Smooth muscle cell (in vitro differentiated cells): ENCODE measurements around the gene ITGA2. TPM values are rescaled to one million over a fixed set of nuclear protein-coding genes. Genes with fewer than 3 reads are reported as not detected.

Experiments used
- DNase-seq: peaks from one replicate; lab custom pipeline; 2025; ENCODE audit not compliant: unreplicated experiment; lab: John Stamatoyannopoulos, UW
- H2AFZ ChIP-seq: fragments of 200-600 bp; sonication (generic); 2 replicates; pipeline ENCODE4 v1.6.0; 2016; ENCODE audit warnings: antibody characterized with exemption, low read depth, mild to moderate bottlenecking
- H3F3A ChIP-seq: fragments of 200-600 bp; sonication (generic); 2 replicates; pipeline ENCODE4 v1.6.0; 2017; ENCODE audit warnings: antibody characterized with exemption, low read depth
- H3K27ac ChIP-seq: fragments of 200-600 bp; sonication (generic); 2 replicates; pipeline ENCODE4 v1.5.1; 2016; ENCODE audit warnings: low read depth, mild to moderate bottlenecking
- H3K27me3 ChIP-seq: fragments of 200-600 bp; sonication (generic); 2 replicates; pipeline ENCODE4 v1.6.1; 2016; ENCODE audit warnings: low read depth, mild to moderate bottlenecking
- H3K36me3 ChIP-seq: fragments of 200-600 bp; sonication (generic); 2 replicates; pipeline ENCODE4 v1.5.1; 2016; ENCODE audit warnings: low read depth
- H3K4me1 ChIP-seq: fragments of 200-600 bp; sonication (generic); 2 replicates; pipeline ENCODE4 v1.5.1; 2016; ENCODE audit warnings: low read depth
- H3K4me2 ChIP-seq: fragments of 200-600 bp; sonication (generic); 2 replicates; pipeline ENCODE4 v1.6.0; 2016; ENCODE audit warnings: mild to moderate bottlenecking
- H3K4me3 ChIP-seq: fragments of 200-600 bp; sonication (generic); 2 replicates; pipeline ENCODE4 v1.5.1; 2016; ENCODE audit warnings: mild to moderate bottlenecking
- H3K79me2 ChIP-seq: fragments of 200-600 bp; sonication (generic); 2 replicates; pipeline ENCODE4 v1.6.0; 2016; ENCODE audit warnings: low read depth, mild to moderate bottlenecking
- H3K9ac ChIP-seq: fragments of 200-600 bp; sonication (generic); 2 replicates; pipeline ENCODE4 v1.6.0; 2016; ENCODE audit warnings: low read depth
- H3K9me3 ChIP-seq: fragments of 200-600 bp; sonication (generic); replicated peaks from 2 replicates; pipeline ENCODE4 v1.5.1; 2016; ENCODE audit warnings: low read depth
- H4K20me1 ChIP-seq: fragments of 200-600 bp; sonication (generic); 2 replicates; pipeline ENCODE4 v1.6.0; 2016; ENCODE audit warnings: low read depth
- WGBS: methylation state at CpG from one replicate; pipeline ENCODE4 v1.1.7; 2016; ENCODE audit warnings: low lambda C conversion rate; 5-methylcytosine and 5-hydroxymethylcytosine counted together
- polyA plus RNA-seq: library from polyadenylated mRNA; unstranded; fragments of >200 nt; fragmentation: Nextera tagmentation; extraction: Ambion mirVana; gene quantifications from 2 replicates; pipeline ENCODE4 v1.2.1, GENCODE V29; 2016
- total RNA-seq: library from RNA; depleted of rRNA; stranded (reverse); fragments of >200 nt; gene quantifications from 2 replicates; pipeline ENCODE4 v1.2.3, GENCODE V29; 2014
- TF ChIP-seq, protein P1 (sequence below): fragments of 200-600 bp; sonication (generic); IDR thresholded peaks from 2 replicates; pipeline ENCODE4 v1.5.1; 2017; ENCODE audit warnings: borderline replicate concordance, mild to moderate bottlenecking, antibody characterized with exemption; ENCODE audit not compliant: insufficient read depth, poor library complexity, severe bottlenecking

The ITGA2 gene
- total and polyA plus RNA-seq, 2 experiments from 2014 or later = 1.5 to 19.2 TPM

DNA sequence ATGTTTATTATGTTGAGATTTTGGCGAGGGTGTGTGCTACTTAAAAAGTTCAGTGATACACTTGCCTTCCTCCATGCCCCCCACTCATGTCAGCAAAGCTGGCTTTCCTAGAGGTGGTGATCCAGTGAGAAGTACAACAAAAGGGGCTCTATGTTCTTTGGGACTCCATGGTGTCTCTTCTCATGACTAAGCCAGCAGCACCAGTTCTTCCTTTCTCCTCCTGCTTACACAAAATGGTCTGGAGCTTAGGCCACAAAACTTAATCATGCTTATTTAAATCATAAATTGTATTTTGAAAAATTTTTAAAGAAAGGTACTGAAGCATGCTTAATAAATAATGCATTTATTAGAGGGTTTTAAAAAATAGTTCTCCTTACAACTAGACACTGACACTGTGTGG, 98.0 kb downstream of the ITGA2 start:
- Histone ChIP-seq H3K27me3 (no peaks in the 10 kb centered on the region), H2AFZ (no peak overlapping the region), H3F3A (no peaks in the 10 kb centered on the region), H3K9me3 (no peaks in the 10 kb centered on the region), H3K36me3 (no peaks in the 10 kb centered on the region), H3K9ac (no peak overlapping the region), H3K27ac (no peak overlapping the region), H3K4me2 (no peak overlapping the region), H4K20me1 (no peaks in the 10 kb centered on the region), H3K4me1 (no peaks in the 10 kb centered on the region), H3K4me3 (no peak overlapping the region), H3K79me2 (no peaks in the 10 kb centered on the region)
- DNase-seq = no peak
- 95% methylated on average over 1 of the region's 1 CpG for WGBS
- TF ChIP-seq, protein P1, sequence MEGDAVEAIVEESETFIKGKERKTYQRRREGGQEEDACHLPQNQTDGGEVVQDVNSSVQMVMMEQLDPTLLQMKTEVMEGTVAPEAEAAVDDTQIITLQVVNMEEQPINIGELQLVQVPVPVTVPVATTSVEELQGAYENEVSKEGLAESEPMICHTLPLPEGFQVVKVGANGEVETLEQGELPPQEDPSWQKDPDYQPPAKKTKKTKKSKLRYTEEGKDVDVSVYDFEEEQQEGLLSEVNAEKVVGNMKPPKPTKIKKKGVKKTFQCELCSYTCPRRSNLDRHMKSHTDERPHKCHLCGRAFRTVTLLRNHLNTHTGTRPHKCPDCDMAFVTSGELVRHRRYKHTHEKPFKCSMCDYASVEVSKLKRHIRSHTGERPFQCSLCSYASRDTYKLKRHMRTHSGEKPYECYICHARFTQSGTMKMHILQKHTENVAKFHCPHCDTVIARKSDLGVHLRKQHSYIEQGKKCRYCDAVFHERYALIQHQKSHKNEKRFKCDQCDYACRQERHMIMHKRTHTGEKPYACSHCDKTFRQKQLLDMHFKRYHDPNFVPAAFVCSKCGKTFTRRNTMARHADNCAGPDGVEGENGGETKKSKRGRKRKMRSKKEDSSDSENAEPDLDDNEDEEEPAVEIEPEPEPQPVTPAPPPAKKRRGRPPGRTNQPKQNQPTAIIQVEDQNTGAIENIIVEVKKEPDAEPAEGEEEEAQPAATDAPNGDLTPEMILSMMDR = no peak

DNA sequence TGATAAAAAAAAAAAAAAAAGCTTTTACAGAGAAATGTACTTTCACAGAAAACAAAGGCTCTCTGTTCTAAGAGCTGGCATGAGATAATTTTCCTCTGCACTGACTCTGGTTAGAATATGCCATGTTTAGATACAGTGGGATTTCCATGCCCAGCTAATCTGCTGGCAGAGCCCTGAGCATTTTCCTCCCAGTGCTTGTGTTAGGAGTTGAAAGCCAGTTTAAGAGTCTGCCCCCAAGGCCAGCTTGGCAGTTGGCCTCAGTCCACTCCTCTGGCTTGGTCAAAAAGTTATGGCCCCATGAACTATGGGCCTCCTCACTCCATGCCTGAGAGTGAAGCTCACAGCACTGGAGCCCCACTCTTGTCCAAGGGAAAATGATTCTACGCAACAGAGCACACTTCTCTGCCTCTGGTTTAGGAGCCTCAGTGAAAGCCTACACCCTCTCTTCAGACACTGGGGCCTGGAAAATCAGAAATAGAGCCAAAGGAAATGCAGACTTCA, 98.5 kb downstream of the ITGA2 start:
- no peaks in the 10 kb centered on the region for H3K27me3 ChIP-seq
- H3K27ac ChIP-seq = no peak overlapping the region
- H3K4me3 ChIP-seq = no peak overlapping the region
- no peaks in the 10 kb centered on the region for H3K79me2 ChIP-seq
- DNase-seq = no peak
- no peak overlapping the region for H3K4me2 ChIP-seq
- no peaks in the 10 kb centered on the region for H3K4me1 ChIP-seq
- H2AFZ ChIP-seq = no peak overlapping the region
- no peaks in the 10 kb centered on the region for H4K20me1 ChIP-seq
- WGBS = 96% methylated on average over 1 of the region's 1 CpG
- H3K36me3 ChIP-seq = no peaks in the 10 kb centered on the region
- H3F3A ChIP-seq = no peaks in the 10 kb centered on the region
- H3K9me3 ChIP-seq = no peaks in the 10 kb centered on the region
- H3K9ac ChIP-seq = no peak overlapping the region
- TF ChIP-seq, protein P1 = no peak

DNA sequence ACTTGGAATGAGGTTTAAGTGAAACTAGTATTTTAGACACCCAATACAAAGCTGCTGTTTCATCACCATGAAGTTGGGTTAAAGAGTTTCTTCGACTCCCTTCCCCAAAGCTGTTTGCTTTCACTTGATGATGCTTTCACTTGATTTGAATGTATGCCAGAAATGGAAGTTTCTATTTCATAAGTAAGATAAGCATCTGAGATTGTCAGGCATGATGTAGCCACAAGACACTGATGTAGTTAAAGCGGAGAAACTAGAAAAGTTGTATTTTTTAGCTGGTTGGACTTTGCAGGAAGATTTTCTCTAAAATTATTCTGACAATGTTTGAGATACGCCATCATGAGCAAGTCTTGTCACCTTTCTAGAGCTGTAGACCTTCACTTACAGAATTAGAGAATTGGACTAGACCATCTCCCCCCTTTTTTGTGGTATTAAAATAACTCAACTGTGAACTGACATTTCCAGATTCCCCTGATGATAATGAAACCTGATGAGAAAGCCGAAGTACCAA, 100.4 kb downstream of the ITGA2 start:
- TF ChIP-seq, protein P1 = no peak
- no peak for DNase-seq
- Histone ChIP-seq H3K4me1 (no peaks in the 10 kb centered on the region), H3K27ac (no peak overlapping the region), H3K36me3 (no peaks in the 10 kb centered on the region), H3K79me2 (no peaks in the 10 kb centered on the region), H3F3A (no peaks in the 10 kb centered on the region), H3K9me3 (no peaks in the 10 kb centered on the region), H3K4me3 (no peak overlapping the region), H2AFZ (no peak overlapping the region), H4K20me1 (no peaks in the 10 kb centered on the region), H3K27me3 (no peaks in the 10 kb centered on the region), H3K4me2 (no peak overlapping the region), H3K9ac (no peak overlapping the region)
- WGBS = 98% methylated on average over 4 of the region's 4 CpGs

DNA sequence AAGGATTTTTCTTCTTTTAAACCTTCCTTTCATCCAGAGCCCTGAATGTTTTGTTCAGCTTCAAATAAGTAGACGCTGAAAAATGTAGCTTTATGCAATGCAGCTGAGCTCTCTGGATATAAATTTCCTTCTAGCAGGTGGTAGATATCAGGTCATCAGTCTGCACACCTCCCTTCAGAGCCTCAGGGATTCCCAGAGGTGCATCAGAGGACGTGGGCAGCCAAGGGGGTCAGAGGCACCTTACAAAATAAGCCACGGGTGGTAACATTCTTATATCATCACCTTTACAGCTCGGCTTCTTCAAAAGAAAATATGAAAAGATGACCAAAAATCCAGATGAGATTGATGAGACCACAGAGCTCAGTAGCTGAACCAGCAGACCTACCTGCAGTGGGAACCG, 101.1 kb downstream of the ITGA2 start:
- no peak overlapping the region for H3K27ac ChIP-seq
- no peaks in the 10 kb centered on the region for H3F3A ChIP-seq
- no peaks in the 10 kb centered on the region for H3K27me3 ChIP-seq
- TF ChIP-seq, protein P1 = no peak
- H3K4me3 ChIP-seq = no peak overlapping the region
- no peaks in the 10 kb centered on the region for H4K20me1 ChIP-seq
- H3K4me1 ChIP-seq = no peaks in the 10 kb centered on the region
- DNase-seq = no peak
- no peak overlapping the region for H2AFZ ChIP-seq
- H3K36me3 ChIP-seq = no peaks in the 10 kb centered on the region
- WGBS = 86% methylated on average over 5 of the region's 5 CpGs
- no peak overlapping the region for H3K9ac ChIP-seq
- no peaks in the 10 kb centered on the region for H3K9me3 ChIP-seq
- H3K79me2 ChIP-seq = no peaks in the 10 kb centered on the region
- no peak overlapping the region for H3K4me2 ChIP-seq
